Activated CD8-positive, alpha-beta memory T cell treated with anti-CD3 and anti-CD28 coated beads for 1 hour (primary cell): ENCODE data around the gene GATAD2B.
A peak's percentile ranks its signal among the peaks of the same experiment; 100 is the strongest.
"Not testable (repeated sequence)": the region's sequence is repeated elsewhere in the genome, so short reads cannot be mapped to it uniquely, and the experiment has no call there.

Source experiments
- DNase-seq, 2 donors: peaks; one replicate each; pipeline ENCODE4 v3.0.0-alpha.2; 2020; ENCODE audit warnings: low read depth in 1 of 2; ENCODE audit errors: extremely low read depth in 1 of 2

The GATAD2B gene

DNA sequence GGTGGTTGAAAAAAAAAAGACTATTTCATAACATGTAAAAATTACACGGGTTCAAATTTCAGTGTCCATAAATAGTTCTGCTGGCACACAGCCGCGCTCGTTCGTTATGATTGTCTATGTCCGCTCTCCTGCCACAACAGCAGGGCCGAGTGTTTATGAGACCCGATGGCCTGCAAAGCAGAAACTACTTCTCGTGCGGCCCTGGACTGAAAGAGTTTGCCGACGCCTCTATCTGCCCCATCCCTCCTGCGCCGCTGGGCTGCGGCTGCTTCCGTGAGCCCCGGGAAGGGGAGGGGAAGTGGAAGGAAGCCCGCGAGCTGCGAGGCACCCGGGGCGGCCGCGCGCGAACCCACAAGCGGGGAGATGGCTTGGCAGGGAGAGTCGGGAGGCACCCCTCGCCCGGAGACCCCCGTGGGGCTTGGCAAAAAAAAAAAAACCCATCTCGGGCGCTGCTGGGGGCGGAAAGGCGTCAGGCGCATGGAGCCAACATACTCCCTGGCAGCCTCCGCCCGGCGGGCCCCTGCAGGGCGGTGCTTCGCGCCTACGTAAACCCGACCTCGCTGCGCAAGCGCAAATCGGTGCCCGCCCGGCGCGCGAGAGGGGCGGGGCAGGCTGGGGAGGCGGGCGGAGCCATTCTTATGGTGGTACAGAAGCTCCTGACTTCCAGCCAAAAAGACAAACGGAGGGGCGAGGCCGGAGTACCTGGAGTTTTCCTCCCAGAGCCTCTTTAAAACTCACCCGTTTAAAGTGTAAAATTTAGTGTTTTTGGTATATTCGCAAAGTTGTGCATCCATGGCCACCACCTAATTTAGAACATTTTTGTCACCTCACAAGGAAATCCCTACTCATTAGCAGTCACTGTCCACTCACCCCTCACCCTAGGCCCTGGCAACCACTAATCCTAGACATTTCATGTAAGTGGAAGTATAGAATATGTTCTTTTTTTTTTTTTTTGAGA is 139.3 kb downstream of the GATAD2B start:
- peak; percentile 60 to 87 for DNase-seq

- not testable (repeated sequence) for DNase-seq
Observed at GRCh38 chr1:153782648-153783047, 140.1 kb downstream of the GATAD2B start.

GRCh38 chr1:153780551-153780950 is 142.2 kb downstream of the GATAD2B start:
- DNase-seq: no peak

- DNase-seq: no peak
Observed at GRCh38 chr1:153779781-153780541, 142.8 kb downstream of the GATAD2B start.

- no peak for DNase-seq
Observed at GRCh38 chr1:153778824-153779519, 143.8 kb downstream of the GATAD2B start.

GRCh38 chr1:153778051-153778823 is 144.5 kb downstream of the GATAD2B start:
- no peak for DNase-seq

- no peak for DNase-seq
Observed at GRCh38 chr1:153777648-153778047, 145.1 kb downstream of the GATAD2B start.

DNA sequence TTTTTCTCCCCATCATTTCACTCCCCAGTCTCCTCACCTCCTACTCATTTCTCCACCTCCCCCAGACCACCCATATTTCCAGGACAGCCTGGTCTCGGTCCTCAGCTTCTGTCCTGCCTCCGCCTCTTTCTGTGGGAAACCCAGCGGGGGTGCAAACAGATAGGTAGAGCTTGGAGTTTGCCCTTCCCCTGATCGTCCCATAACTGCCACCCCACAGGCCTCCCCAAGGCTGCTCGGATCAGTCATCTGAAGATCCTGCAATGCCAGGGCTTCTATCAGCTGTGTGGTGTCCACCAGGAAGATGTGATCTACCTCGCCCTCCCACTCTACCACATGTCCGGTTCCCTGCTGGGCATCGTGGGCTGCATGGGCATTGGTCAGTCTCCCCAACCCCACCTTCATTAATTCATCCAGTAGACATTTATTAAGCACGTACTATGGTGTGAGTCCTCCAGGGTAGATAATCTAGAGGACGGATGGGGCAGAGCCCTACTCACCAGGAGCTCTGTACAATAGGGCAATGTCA is 145.9 kb downstream of the GATAD2B start:
- DNase-seq: no peak

DNA sequence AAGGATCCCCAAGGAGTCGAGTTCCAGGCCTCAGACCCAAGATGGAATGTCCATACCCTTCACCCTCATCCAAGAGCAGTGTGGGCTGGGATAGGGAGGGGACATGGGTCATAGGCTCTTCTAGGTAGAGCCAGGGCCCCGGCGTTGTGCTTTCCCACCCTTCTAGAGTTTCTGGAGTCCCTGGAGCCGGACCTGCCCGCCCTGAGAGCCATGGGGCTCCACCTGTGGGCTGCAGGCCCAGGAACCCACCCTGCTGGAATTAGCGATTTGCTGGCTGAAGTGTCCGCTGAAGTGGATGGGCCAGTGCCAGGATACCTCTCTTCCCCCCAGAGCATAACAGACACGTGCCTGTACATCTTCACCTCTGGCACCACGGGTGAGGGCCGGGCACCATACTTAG is 146.4 kb downstream of the GATAD2B start:
- no peak for DNase-seq

DNA sequence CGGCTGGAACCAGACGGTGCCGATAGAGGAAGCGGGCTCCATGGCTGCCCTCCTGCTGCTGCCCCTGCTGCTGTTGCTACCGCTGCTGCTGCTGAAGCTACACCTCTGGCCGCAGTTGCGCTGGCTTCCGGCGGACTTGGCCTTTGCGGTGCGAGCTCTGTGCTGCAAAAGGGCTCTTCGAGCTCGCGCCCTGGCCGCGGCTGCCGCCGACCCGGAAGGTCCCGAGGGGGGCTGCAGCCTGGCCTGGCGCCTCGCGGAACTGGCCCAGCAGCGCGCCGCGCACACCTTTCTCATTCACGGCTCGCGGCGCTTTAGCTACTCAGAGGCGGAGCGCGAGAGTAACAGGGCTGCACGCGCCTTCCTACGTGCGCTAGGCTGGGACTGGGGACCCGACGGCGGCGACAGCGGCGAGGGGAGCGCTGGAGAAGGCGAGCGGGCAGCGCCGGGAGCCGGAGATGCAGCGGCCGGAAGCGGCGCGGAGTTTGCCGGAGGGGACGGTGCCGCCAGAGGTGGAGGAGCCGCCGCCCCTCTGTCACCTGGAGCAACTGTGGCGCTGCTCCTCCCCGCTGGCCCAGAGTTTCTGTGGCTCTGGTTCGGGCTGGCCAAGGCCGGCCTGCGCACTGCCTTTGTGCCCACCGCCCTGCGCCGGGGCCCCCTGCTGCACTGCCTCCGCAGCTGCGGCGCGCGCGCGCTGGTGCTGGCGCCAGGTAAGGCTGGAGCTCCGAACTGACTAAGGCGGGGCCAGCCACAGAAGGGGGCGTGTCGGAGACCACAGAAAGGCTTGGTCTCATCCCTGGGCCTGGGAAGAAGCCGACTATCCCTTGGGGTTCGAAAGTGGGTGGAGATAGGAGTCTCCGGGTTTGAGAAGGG is 147.1 kb downstream of the GATAD2B start:
- DNase-seq: peak in 1 of 2 donors; percentile 55

DNA sequence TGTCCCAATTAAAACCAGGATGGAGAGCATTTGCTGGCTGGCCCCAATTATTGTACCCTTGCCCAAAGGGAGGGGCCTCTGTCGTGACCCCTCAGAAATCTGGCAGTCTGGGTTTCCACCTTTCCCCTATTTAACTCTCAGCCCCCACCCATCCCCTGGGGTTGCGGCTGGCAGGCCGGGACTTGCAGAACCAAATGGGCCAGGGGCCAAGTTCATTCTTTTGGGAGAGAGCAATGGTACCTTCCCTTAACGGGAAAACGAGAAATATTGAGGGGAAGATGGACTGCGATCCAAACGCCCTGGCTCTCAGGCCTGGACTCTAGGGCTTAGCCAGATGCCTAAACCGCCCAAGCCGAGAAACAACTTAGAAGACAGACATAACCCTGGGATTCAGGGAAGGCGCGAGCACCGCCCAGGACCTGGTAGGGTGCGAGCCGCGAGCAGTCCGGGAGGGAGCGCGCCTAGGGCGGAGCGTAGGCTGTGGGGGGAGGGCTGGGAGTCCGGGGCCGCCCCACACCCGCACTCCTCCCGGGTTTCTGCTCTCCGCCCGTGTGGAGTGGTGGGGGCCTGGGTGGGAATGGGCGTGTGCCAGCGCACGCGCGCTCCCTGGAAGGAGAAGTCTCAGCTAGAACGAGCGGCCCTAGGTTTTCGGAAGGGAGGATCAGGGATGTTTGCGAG is 147.9 kb downstream of the GATAD2B start, which contains the start of gene SLC27A3:
SLC27A3 (plus strand) TSS at position 628 of the 678 bp plus-strand sequence. CDS start 91 bp downstream, outside the sequence.
- no peak for DNase-seq

GRCh38 chr1:153774026-153774595 is 148.7 kb downstream of the GATAD2B start:
- DNase-seq: no peak

GRCh38 chr1:153773096-153773921 is 149.5 kb downstream of the GATAD2B start:
- DNase-seq: no peak

- no peak for DNase-seq
Observed at GRCh38 chr1:153771841-153772593, 150.8 kb downstream of the GATAD2B start.

DNA sequence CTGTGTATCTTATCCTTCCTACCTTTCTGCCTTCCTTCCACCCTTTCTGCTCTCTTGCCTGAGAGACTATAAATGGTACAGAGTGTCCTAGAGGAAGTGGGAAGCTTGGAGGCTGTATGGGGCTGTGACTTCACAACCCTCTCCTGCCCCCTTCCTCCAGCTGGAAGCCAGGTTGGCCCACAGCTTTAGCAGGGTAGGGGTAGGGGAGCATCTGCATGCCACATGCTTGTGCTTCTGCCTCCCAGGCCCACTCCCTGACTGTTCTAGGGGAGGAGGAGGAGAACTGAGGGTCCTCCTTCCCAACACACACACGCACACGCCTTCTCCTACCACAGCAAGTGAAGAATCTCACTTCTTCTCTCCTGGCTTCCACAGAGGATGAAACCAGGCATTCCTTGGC is 151.5 kb downstream of the GATAD2B start:
- no peak for DNase-seq

DNA sequence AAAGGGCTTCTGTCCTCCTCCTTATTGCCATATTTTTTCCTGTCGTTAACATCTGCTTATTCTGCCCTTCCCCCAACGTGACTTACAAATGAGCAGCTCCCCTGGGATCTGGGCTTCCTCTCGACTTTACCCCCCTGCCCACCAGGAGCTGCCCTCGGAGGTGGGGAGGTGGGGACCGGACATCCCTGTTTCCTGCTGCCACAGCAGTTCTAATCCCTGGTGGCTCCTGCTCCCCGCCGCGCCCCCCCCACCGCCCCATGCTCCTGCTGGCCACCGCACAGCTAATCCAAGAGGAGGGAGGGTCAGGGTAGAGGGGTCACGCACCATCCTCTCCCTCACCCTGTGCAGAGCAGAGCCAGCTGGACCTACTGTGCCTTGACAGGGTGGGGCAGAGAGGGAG is 152.0 kb downstream of the GATAD2B start:
- DNase-seq: no peak

DNA sequence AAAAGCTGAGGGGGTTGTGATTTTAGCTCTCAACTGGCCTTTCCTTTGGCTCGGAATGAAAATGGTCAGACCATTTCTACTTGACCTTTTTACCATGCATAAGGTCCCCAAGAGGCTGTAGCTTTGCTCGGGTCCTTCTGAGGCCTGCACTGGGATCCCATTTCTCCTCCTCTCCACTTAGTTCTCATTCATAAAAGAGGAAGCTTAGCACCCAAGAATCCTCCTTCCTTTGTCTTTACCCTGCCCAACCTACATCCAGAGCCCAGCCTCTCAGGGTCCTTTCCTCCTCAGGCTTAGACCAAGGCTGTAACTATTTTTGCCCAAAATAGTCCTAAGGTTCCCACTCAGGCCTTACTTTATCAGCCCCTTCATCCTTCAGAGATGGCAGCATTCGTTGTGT is 153.6 kb downstream of the GATAD2B start:
- no peak for DNase-seq
